GM12892 (cell line): ENCODE measurements around the gene TRIM8.

ENCODE experiments used
- POLR2AphosphoS5 ChIP-seq: IDR thresholded peaks from 2 replicates; pipeline ENCODE4 v1.6.1; 2011; ENCODE audit warnings: low read depth, low read length, control low read depth
- TAF1 ChIP-seq: IDR thresholded peaks from 2 replicates; pipeline ENCODE4 v1.6.1; 2011; ENCODE audit warnings: low read depth, mild to moderate bottlenecking, control low read depth, low read length, borderline replicate concordance

- no peak for TF ChIP-seq POLR2AphosphoS5
- TF ChIP-seq TAF1 = no peak
These were observed 46.9 kb upstream of the TRIM8 start for GRCh38 chr10:102597131-102597991.
